Skeletal muscle satellite cell (primary cell): ENCODE results near the gene HMGXB4.

Experiments used
- H3K27me3 ChIP-seq: 2 replicates; pipeline ENCODE4 v1.7.0; 2013; ENCODE audit warnings: low read length; ENCODE audit not compliant: control insufficient read depth, insufficient read depth
- H3K36me3 ChIP-seq: 2 replicates; pipeline ENCODE4 v1.7.0; 2013; ENCODE audit warnings: mild to moderate bottlenecking, control low read depth, low read length; ENCODE audit not compliant: insufficient read depth
- H3K4me1 ChIP-seq: 2 replicates; pipeline ENCODE4 v1.7.0; 2013; ENCODE audit warnings: low read length; ENCODE audit not compliant: control insufficient read depth, insufficient read depth
- H3K4me2 ChIP-seq: 2 replicates; pipeline ENCODE4 v1.7.0; 2013; ENCODE audit warnings: mild to moderate bottlenecking, low read length
- H3K4me3 ChIP-seq: 2 replicates; pipeline ENCODE4 v1.7.0; 2013; ENCODE audit warnings: low read length
- H3K9ac ChIP-seq: 2 replicates; pipeline ENCODE4 v1.7.0; 2013; ENCODE audit warnings: mild to moderate bottlenecking, low read depth, low read length, moderate library complexity
- H3K9me3 ChIP-seq: replicated peaks from 2 replicates; pipeline ENCODE4 v1.7.0; 2013; ENCODE audit warnings: mild to moderate bottlenecking, control low read depth, low read length

Gene HMGXB4

GRCh38 chr22:35332278-35332677 is 75.0 kb downstream of the HMGXB4 start:
- H3K4me3 ChIP-seq, result no peak overlapping the region
- H3K9me3 ChIP-seq, result no peaks in the 10 kb centered on the region
- H3K4me2 ChIP-seq, result no peak overlapping the region
- H3K9ac ChIP-seq, result no peak overlapping the region
- peaks cover 12% of the 10 kb centered on the region for H3K4me1 ChIP-seq
- H3K36me3 ChIP-seq, result peaks cover 74% of the 10 kb centered on the region
- H3K27me3 ChIP-seq, result no peaks in the 10 kb centered on the region

DNA sequence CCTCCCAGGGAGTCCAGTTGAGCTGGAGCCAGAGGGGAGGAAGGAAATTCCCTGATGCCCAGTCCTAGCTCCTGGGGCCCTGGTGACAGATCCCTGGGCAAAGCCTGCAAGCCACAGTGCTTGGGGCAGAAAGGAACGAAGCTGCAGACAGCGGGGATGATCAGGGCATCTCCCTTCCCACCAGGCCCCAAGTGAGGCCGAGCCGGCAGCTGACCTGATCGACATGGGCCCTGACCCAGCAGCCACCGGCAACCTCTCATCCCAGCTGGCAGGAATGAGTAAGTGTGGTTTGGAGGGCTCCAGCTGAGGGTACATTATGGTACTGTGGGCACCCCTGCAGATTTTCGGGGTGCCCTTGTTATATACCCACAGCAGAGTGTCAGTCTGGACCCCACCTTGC is 75.9 kb downstream of the HMGXB4 start:
- Histone ChIP-seq H3K9ac (no peak overlapping the region), H3K4me3 (no peak overlapping the region), H3K4me1 (peaks cover 12% of the 10 kb centered on the region), H3K9me3 (no peaks in the 10 kb centered on the region), H3K27me3 (no peaks in the 10 kb centered on the region), H3K4me2 (no peak overlapping the region), H3K36me3 (peaks cover 72% of the 10 kb centered on the region)

GRCh38 chr22:35334004-35334403 is 76.7 kb downstream of the HMGXB4 start:
- H3K9me3 ChIP-seq, result no peaks in the 10 kb centered on the region
- H3K36me3 ChIP-seq, result peaks cover 74% of the 10 kb centered on the region
- H3K9ac ChIP-seq, result no peak overlapping the region
- H3K27me3 ChIP-seq, result no peaks in the 10 kb centered on the region
- no peak overlapping the region for H3K4me3 ChIP-seq
- H3K4me1 ChIP-seq, result peaks cover 12% of the 10 kb centered on the region
- H3K4me2 ChIP-seq, result no peak overlapping the region

GRCh38 chr22:35335468-35335867 is 78.2 kb downstream of the HMGXB4 start:
- no peaks in the 10 kb centered on the region for H3K9me3 ChIP-seq
- no peak overlapping the region for H3K4me3 ChIP-seq
- peaks cover 5% of the 10 kb centered on the region for H3K4me1 ChIP-seq
- H3K9ac ChIP-seq, result no peak overlapping the region
- H3K27me3 ChIP-seq, result no peaks in the 10 kb centered on the region
- H3K36me3 ChIP-seq, result peaks cover 78% of the 10 kb centered on the region
- no peak overlapping the region for H3K4me2 ChIP-seq

DNA sequence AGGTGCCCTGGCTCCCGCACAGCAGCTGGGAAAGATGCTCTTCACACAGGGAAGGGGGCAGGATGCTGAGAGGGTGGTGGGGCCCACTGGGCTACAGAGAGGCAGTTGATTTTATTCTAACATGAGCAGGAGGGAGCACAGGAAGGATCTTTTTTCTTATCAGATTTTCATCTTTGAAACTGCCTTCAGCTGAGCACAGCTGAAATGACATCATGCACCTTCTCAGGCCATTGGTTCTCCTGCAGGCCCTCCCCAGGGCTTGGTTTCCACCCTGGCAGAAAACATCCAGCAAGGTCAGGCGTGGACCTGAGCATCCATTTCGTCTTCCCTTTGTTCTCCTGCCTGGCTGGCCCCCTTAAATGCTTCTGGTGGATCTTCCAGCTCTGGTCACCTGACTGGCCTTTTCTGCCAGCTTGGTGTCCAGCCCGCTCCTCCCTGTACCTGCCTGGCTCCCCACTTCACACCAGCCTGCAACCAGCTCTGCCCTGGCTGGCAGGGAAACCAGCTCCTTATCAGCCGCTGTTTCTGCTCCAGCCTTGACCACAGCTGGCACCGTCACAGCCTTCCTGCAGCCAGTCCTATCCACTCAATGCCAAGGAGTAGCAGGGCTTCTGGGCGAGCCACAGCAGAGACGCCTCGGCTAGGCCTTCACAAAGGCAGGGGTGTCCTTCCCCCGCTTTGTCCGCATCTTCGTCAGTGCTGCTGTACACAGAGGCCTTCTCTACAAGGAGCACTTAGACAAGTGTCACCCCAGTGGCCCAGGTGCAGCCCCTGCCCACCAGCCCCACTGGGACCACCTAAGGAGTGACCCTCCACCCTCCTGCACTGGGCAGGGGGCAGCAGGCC is 78.9 kb downstream of the HMGXB4 start:
- Histone ChIP-seq H3K4me1 (no peaks in the 10 kb centered on the region), H3K9ac (no peak overlapping the region), H3K36me3 (peaks cover 79% of the 10 kb centered on the region), H3K4me3 (no peak overlapping the region), H3K27me3 (no peaks in the 10 kb centered on the region), H3K9me3 (no peaks in the 10 kb centered on the region), H3K4me2 (no peak overlapping the region)

- Histone ChIP-seq H3K4me3 (no peak overlapping the region), H3K4me1 (no peaks in the 10 kb centered on the region), H3K36me3 (peaks cover 76% of the 10 kb centered on the region), H3K9me3 (no peaks in the 10 kb centered on the region), H3K9ac (no peak overlapping the region), H3K27me3 (no peaks in the 10 kb centered on the region), H3K4me2 (no peak overlapping the region)
These were observed 80.6 kb downstream of the HMGXB4 start for GRCh38 chr22:35337932-35338331.

GRCh38 chr22:35341090-35341874 is 84.0 kb downstream of the HMGXB4 start:
- H3K4me3 ChIP-seq, result no peak overlapping the region
- H3K4me2 ChIP-seq, result no peak overlapping the region
- no peak overlapping the region for H3K9ac ChIP-seq
- no peaks in the 10 kb centered on the region for H3K27me3 ChIP-seq
- no peaks in the 10 kb centered on the region for H3K4me1 ChIP-seq
- H3K36me3 ChIP-seq, result peaks cover 68% of the 10 kb centered on the region
- no peaks in the 10 kb centered on the region for H3K9me3 ChIP-seq

- Histone ChIP-seq H3K9me3 (no peaks in the 10 kb centered on the region), H3K27me3 (no peaks in the 10 kb centered on the region), H3K9ac (no peak overlapping the region), H3K36me3 (peaks cover 63% of the 10 kb centered on the region), H3K4me2 (no peak overlapping the region), H3K4me3 (no peak overlapping the region), H3K4me1 (no peaks in the 10 kb centered on the region)
These were observed 85.1 kb downstream of the HMGXB4 start for GRCh38 chr22:35342390-35342789.

GRCh38 chr22:35343664-35344550 is 86.6 kb downstream of the HMGXB4 start:
- Histone ChIP-seq H3K9ac (no peak overlapping the region), H3K36me3 (peaks cover 59% of the 10 kb centered on the region), H3K4me1 (no peaks in the 10 kb centered on the region), H3K9me3 (no peaks in the 10 kb centered on the region), H3K27me3 (no peaks in the 10 kb centered on the region), H3K4me3 (no peak overlapping the region), H3K4me2 (no peak overlapping the region)

DNA sequence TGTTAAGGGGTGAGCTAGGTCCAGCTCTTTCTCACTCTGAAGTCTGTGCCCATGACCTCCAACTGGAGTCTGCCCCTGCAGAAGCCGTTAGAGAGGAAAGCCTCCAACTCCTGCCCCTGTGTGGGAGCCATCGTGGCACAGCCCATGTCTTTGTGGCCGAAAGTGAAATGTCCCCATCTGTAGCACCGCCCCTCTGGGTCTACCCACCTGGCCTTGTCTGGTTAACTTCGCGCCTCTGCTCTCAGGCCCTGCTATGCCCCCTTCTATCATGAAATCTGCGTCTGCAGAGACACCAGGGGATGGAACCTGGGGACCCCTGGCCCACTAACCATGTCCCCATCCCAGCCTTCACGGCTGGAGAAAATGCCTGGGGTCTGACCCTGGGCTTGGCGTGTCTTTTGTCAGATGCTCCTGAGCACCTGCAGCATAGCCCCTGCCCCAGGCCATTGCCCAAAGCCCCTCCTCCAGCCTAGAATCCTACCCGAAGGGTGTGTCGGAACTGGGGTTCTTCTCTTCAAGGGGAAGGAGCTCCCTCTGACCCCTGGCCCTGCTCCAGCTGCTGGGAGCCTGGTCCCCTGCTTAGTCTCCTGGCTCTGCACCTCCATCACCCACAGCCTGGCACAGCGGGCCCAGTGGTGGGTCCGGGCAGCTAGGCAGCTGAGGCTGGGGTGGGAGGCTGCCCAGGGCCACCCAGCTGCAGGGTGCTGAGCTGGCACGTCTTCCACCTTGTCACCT is 87.8 kb downstream of the HMGXB4 start:
- Histone ChIP-seq H3K36me3 (peaks cover 55% of the 10 kb centered on the region), H3K9me3 (no peaks in the 10 kb centered on the region), H3K27me3 (no peaks in the 10 kb centered on the region), H3K4me3 (no peak overlapping the region), H3K9ac (no peak overlapping the region), H3K4me2 (no peak overlapping the region), H3K4me1 (no peaks in the 10 kb centered on the region)
